ENCODE data around the gene MICU2. TPM values are rescaled to one million over a fixed set of nuclear protein-coding genes. Genes with fewer than 3 reads are reported as not detected.

MICU2 gene
- total and polyA plus RNA-seq, 2 of the 13 experiments (the other 11 are each of a cell fraction or from before 2014, with no cell fraction given), result 31.7 to 42.4 TPM

GRCh38 chr13:21526707-21527540 lies 77.0 kb downstream of the MICU2 start (continued):
- TF ChIP-seq TEAD3 (CRISPR knock-in tag; optimal IDR thresholded peaks at IDR 0.05; ENCODE audit: borderline replicate concordance) (peak; percentile 74), ZNF644 (CRISPR knock-in tag; IDR thresholded peaks at IDR 0.05; ENCODE audit: low read depth) (0 out of 2 replicates have a peak, but pooled peaks have one; percentile 17), SOX13 (IDR thresholded peaks at IDR 0.05) (no peak), SOX13 (CRISPR knock-in tag; conservative IDR thresholded peaks at IDR 0.05 in 1 of 2, IDR thresholded peaks at IDR 0.05 in 1 of 2) (peak in 1 of 2 experiments; percentile 85; a peak in 2 of 4 replicates), AHDC1 (CRISPR knock-in tag; IDR thresholded peaks at IDR 0.05; ENCODE audit: borderline replicate concordance) (peak; percentile 67; the same call in 1 of the 2 replicates), HOXA3 (CRISPR knock-in tag; IDR thresholded peaks at IDR 0.05) (0 out of 2 replicates have a peak, but pooled peaks have one; percentile 21), MIXL1 (CRISPR knock-in tag; IDR thresholded peaks at IDR 0.05) (peak; percentile 83), SMAD3 (CRISPR knock-in tag; IDR thresholded peaks at IDR 0.05) (0 out of 2 replicates have a peak, but pooled peaks have one; percentile 25), MAF1 (CRISPR knock-in tag; IDR thresholded peaks at IDR 0.05; ENCODE audit: borderline replicate concordance) (no peak), FOXO1 (CRISPR knock-in tag; IDR thresholded peaks at IDR 0.05) (peak; percentile 81), SMC3 (IDR thresholded peaks at IDR 0.05; ENCODE audit: low read length) (no peak), ISL2 (CRISPR knock-in tag; IDR thresholded peaks at IDR 0.05) (peak; percentile 70; the same call in 1 of the 2 replicates), ELF3 (CRISPR knock-in tag; IDR thresholded peaks at IDR 0.05) (peak; percentile 77)
- TF ChIP-seq, protein P1, sequence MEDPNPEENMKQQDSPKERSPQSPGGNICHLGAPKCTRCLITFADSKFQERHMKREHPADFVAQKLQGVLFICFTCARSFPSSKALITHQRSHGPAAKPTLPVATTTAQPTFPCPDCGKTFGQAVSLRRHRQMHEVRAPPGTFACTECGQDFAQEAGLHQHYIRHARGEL (CRISPR knock-in tag; IDR thresholded peaks at IDR 0.05), result no peak
- TF ChIP-seq, protein P2, sequence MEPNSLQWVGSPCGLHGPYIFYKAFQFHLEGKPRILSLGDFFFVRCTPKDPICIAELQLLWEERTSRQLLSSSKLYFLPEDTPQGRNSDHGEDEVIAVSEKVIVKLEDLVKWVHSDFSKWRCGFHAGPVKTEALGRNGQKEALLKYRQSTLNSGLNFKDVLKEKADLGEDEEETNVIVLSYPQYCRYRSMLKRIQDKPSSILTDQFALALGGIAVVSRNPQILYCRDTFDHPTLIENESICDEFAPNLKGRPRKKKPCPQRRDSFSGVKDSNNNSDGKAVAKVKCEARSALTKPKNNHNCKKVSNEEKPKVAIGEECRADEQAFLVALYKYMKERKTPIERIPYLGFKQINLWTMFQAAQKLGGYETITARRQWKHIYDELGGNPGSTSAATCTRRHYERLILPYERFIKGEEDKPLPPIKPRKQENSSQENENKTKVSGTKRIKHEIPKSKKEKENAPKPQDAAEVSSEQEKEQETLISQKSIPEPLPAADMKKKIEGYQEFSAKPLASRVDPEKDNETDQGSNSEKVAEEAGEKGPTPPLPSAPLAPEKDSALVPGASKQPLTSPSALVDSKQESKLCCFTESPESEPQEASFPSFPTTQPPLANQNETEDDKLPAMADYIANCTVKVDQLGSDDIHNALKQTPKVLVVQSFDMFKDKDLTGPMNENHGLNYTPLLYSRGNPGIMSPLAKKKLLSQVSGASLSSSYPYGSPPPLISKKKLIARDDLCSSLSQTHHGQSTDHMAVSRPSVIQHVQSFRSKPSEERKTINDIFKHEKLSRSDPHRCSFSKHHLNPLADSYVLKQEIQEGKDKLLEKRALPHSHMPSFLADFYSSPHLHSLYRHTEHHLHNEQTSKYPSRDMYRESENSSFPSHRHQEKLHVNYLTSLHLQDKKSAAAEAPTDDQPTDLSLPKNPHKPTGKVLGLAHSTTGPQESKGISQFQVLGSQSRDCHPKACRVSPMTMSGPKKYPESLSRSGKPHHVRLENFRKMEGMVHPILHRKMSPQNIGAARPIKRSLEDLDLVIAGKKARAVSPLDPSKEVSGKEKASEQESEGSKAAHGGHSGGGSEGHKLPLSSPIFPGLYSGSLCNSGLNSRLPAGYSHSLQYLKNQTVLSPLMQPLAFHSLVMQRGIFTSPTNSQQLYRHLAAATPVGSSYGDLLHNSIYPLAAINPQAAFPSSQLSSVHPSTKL (CRISPR knock-in tag; IDR thresholded peaks at IDR 0.05), result peak; percentile 90
- TF ChIP-seq, protein P3, sequence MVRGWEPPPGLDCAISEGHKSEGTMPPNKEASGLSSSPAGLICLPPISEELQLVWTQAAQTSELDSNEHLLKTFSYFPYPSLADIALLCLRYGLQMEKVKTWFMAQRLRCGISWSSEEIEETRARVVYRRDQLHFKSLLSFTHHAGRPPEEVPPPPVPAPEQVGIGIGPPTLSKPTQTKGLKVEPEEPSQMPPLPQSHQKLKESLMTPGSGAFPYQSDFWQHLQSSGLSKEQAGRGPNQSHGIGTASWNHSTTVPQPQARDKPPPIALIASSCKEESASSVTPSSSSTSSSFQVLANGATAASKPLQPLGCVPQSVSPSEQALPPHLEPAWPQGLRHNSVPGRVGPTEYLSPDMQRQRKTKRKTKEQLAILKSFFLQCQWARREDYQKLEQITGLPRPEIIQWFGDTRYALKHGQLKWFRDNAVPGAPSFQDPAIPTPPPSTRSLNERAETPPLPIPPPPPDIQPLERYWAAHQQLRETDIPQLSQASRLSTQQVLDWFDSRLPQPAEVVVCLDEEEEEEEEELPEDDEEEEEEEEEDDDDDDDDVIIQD (CRISPR knock-in tag; IDR thresholded peaks at IDR 0.05; ENCODE audit: low read depth), result peak; percentile 64; the same call in 1 of the 2 replicates
- TF ChIP-seq, protein P4, sequence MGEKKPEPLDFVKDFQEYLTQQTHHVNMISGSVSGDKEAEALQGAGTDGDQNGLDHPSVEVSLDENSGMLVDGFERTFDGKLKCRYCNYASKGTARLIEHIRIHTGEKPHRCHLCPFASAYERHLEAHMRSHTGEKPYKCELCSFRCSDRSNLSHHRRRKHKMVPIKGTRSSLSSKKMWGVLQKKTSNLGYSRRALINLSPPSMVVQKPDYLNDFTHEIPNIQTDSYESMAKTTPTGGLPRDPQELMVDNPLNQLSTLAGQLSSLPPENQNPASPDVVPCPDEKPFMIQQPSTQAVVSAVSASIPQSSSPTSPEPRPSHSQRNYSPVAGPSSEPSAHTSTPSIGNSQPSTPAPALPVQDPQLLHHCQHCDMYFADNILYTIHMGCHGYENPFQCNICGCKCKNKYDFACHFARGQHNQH (CRISPR knock-in tag; IDR thresholded peaks at IDR 0.05), result peak; percentile 22; the same call in 1 of the 2 replicates

Data from HepG2 (cell line).